Suprapubic skin (tissue), 4 donors: ENCODE results near the gene LRRC3B. TPM values are rescaled to one million over a fixed set of nuclear protein-coding genes. Genes with fewer than 3 reads are reported as not detected.

ENCODE experiments used
- DNase-seq, 2 donors: peaks; one replicate each; pipeline ENCODE4 v3.0.0-alpha.2; 2019; ENCODE audit warnings: low spot score in 2 of 2
- H3K27ac ChIP-seq: fragments of 200-600 bp; sonication (generic); one replicate; pipeline ENCODE4 v1.5.1; 2019
- H3K27me3 ChIP-seq: fragments of 200-600 bp; sonication (generic); one replicate; pipeline ENCODE4 v1.5.1; 2019
- H3K36me3 ChIP-seq: fragments of 200-600 bp; sonication (generic); one replicate; pipeline ENCODE4 v1.5.1; 2019
- H3K4me1 ChIP-seq: fragments of 200-600 bp; sonication (generic); one replicate; pipeline ENCODE4 v1.5.1; 2019
- H3K4me3 ChIP-seq: fragments of 200-600 bp; sonication (generic); one replicate; pipeline ENCODE4 v1.5.1; 2019; ENCODE audit warnings: mild to moderate bottlenecking
- H3K9me3 ChIP-seq: fragments of 200-600 bp; sonication (generic); one replicate; pipeline ENCODE4 v1.5.1; 2019
- EP300 ChIP-seq: sonication (generic); formaldehyde crosslinking; IDR thresholded peaks from one replicate; pipeline ENCODE4 v1.6.1; 2017; ENCODE audit warnings: antibody characterized with exemption
- POLR2A ChIP-seq, 2 donors: fragments of 450-650 bp; IDR thresholded peaks; one replicate each; pipeline ENCODE4 v1.6.1; 2017; ENCODE audit warnings: antibody characterized with exemption in 2 of 2, mild to moderate bottlenecking in 2 of 2, moderate library complexity in 2 of 2
- POLR2AphosphoS5 ChIP-seq, 3 donors: sonication (generic); formaldehyde crosslinking; IDR thresholded peaks; one replicate each; pipeline ENCODE4 v1.6.1; 2017; ENCODE audit warnings: antibody characterized with exemption in 3 of 3
- WGBS: methylation state at CpG from one replicate; pipeline ENCODE4 v1.1.5; 2018; 5-methylcytosine and 5-hydroxymethylcytosine counted together
- total RNA-seq, 4 donors: library from RNA; depleted of rRNA; stranded (reverse); fragments of >200 nt; gene quantifications; one replicate each; pipeline ENCODE4 v1.1.0, GENCODE V29; 2016
- TF ChIP-seq, protein P1 (sequence below), 2 donors: fragments of 200-600 bp in 1 of 2; fragments of 450-650 bp in 1 of 2; sonication (generic) in 1 of 2; IDR thresholded peaks; one replicate each; pipeline ENCODE4 v1.5.1; 2016 to 2019; ENCODE audit warnings: antibody characterized with exemption in 2 of 2, mild to moderate bottlenecking in 1 of 2, moderate library complexity in 1 of 2

Gene LRRC3B, protein sequence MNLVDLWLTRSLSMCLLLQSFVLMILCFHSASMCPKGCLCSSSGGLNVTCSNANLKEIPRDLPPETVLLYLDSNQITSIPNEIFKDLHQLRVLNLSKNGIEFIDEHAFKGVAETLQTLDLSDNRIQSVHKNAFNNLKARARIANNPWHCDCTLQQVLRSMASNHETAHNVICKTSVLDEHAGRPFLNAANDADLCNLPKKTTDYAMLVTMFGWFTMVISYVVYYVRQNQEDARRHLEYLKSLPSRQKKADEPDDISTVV
- total RNA-seq = not detected

DNA sequence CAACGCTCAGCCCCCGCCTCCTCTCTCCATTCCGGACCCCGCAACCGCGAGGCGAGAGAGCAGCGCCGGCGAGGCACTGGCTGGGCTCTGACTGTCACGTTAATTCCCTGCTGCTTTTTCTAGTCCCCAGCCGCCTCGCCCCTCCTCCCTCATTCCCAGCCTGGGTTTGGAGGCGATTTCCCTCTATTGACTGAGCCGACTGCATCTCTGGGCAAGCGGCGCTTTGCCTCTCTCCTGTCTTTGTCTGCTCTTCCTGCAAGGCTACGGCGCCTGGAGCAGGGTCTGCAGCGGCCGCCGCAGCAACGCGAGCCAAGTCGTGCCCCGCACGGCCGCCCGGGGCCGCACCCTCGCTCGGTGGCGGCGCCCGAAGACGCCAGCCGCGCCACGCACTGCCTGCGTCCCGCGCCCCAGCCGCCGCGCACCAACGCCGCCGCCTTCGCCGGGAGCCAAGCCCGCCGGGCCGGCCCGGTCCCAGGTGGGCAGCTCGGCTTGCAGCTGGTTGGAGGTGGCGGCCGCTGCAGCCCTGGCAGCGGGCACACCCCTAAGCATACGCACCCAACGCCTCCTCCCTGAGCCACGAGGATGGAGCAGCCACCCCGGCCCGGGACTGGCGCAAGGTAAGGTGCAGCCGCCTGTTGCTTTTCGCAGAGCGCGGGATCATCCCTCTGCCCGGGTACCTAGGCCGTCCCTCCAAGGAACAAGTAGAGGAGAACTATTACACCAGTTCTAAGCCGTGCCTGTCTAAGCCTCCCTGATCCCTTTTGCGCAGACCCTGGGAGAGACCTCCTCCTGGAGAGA, at the start of gene LRRC3B:
Gene LRRC3B, plus strand, starts transcription at position 152 of the 798 bp plus-strand sequence. CDS start 86,901 bp downstream, outside the sequence.
- DNase-seq = no peak
- WGBS = 2% methylated on average over 21 of the region's 72 CpGs

DNA sequence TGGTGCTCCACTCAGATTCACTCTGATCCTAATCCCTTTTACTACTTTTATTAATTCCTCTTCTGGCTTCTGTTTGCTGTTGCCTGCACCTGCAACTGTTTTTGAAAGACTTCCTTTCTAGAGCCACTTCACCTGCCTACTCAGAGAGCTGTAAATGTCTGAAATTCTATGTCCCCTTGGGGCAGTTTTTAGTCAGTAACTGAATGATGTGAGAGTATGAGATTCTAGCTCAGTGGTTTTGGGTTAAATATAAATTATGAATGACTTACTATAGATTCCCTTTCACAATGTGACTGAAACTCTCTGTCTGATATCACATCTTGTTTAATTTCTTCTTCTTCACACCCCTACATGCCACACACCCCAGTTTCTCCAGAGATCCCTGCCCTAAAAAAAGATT, 47.8 kb upstream of the LRRC3B start:
- Histone ChIP-seq H3K9me3 (no peaks in the 10 kb centered on the region), H3K4me1 (no peaks in the 10 kb centered on the region), H3K4me3 (no peak overlapping the region), H3K27me3 (no peaks in the 10 kb centered on the region), H3K36me3 (no peaks in the 10 kb centered on the region), H3K27ac (no peak overlapping the region)
- TF ChIP-seq EP300 (no peak), POLR2AphosphoS5 (IDR thresholded peaks at IDR 0.05) (no peak), POLR2A (IDR thresholded peaks at IDR 0.05) (no peak)
- TF ChIP-seq, protein P1, sequence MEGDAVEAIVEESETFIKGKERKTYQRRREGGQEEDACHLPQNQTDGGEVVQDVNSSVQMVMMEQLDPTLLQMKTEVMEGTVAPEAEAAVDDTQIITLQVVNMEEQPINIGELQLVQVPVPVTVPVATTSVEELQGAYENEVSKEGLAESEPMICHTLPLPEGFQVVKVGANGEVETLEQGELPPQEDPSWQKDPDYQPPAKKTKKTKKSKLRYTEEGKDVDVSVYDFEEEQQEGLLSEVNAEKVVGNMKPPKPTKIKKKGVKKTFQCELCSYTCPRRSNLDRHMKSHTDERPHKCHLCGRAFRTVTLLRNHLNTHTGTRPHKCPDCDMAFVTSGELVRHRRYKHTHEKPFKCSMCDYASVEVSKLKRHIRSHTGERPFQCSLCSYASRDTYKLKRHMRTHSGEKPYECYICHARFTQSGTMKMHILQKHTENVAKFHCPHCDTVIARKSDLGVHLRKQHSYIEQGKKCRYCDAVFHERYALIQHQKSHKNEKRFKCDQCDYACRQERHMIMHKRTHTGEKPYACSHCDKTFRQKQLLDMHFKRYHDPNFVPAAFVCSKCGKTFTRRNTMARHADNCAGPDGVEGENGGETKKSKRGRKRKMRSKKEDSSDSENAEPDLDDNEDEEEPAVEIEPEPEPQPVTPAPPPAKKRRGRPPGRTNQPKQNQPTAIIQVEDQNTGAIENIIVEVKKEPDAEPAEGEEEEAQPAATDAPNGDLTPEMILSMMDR (IDR thresholded peaks at IDR 0.05) = no peak
- DNase-seq = no peak

More for the DNA sequence above, at the start of gene LRRC3B:
- peaks cover 51% of the 10 kb centered on the region for H3K27me3 ChIP-seq
- no peaks in the 10 kb centered on the region for H3K9me3 ChIP-seq
- TF ChIP-seq POLR2AphosphoS5 (IDR thresholded peaks at IDR 0.05) (no peak), POLR2A (IDR thresholded peaks at IDR 0.05) (no peak), EP300 (no peak)
- TF ChIP-seq, protein P1 (IDR thresholded peaks at IDR 0.05) = no peak
- peaks cover 16% of the 10 kb centered on the region for H3K4me1 ChIP-seq
- peak within 1 kb of the TSS; percentile 40 for H3K4me3 ChIP-seq
- no peak within 1 kb of the TSS for H3K27ac ChIP-seq
- no peaks in the 10 kb centered on the region for H3K36me3 ChIP-seq

DNA sequence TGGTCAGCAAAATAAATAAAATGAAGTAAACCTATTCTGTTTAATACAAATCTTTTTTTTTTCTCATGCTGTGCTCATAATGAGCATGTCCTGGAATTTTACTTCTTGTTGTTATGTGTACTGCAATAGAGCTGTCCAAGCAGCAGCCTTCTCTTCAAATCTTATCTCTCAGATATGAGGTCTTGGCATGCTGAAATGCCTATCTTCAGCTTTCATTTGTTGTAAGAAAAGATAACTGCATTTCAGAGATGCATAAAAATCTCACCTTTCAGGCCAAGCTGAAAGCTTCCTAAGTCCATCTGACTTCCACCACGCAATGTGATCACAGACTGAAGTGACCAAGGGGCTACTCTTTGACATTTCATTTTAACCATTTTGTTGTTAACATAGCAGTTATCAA, 43.5 kb upstream of the LRRC3B start:
- H3K27ac ChIP-seq = no peak overlapping the region
- no peaks in the 10 kb centered on the region for H3K4me1 ChIP-seq
- no peaks in the 10 kb centered on the region for H3K27me3 ChIP-seq
- H3K36me3 ChIP-seq = no peaks in the 10 kb centered on the region
- DNase-seq = no peak
- TF ChIP-seq EP300 = no peak
- no peak for TF ChIP-seq POLR2AphosphoS5 (IDR thresholded peaks at IDR 0.05)
- TF ChIP-seq POLR2A (IDR thresholded peaks at IDR 0.05) = no peak
- TF ChIP-seq, protein P1 (IDR thresholded peaks at IDR 0.05) = no peak
- H3K9me3 ChIP-seq = no peaks in the 10 kb centered on the region
- WGBS = 87% methylated on average over 1 of the region's 1 CpG
- no peak overlapping the region for H3K4me3 ChIP-seq

DNA sequence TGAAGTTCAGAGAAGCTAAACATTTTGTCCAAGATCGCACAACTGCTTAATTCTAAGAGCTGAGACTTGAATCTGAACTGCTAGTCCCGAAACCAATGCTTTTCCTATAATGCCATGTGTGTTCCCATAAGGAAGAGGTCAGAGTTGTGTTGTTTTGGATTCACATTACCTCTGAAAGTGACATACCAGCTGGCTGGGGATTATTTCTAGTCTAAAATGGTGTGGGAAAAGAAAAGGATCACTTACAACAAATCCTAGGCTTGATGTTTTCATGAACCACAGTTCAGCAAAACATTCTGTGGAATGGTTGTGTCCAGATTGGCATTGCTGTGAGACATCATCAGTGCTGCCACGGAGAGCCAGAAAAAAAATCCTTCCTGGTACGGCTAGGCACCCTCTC, 35.0 kb upstream of the LRRC3B start:
- no peaks in the 10 kb centered on the region for H3K36me3 ChIP-seq
- 92% methylated on average over 4 of the region's 4 CpGs for WGBS

DNA sequence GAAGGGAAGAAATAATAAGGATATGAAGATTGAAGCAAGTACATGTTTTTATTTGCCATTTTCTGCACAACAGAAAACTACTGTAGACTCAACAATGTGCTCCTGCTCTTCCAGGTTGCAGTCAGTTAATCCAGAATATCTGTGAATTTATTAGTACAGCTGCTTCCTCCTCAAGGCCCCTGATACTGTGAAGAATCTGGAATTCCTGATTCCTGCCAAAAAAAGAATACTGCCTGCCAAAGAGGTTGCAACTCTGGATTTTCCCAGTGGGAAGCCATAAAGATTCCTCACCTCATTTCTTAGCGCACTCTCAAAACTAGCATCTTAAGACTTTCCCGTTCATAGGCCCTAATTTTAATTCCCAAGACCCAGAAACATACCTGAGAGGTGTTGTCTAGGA, 33.6 kb upstream of the LRRC3B start:
- H3K4me3 ChIP-seq = no peak overlapping the region
- no peak overlapping the region for H3K27ac ChIP-seq
- no peaks in the 10 kb centered on the region for H3K27me3 ChIP-seq
- no peaks in the 10 kb centered on the region for H3K36me3 ChIP-seq
- TF ChIP-seq, protein P1 (IDR thresholded peaks at IDR 0.05) = no peak
- no peak for TF ChIP-seq EP300
- TF ChIP-seq POLR2A (IDR thresholded peaks at IDR 0.05) = no peak
- no peak for TF ChIP-seq POLR2AphosphoS5 (IDR thresholded peaks at IDR 0.05)
- DNase-seq = no peak
- peaks cover 5% of the 10 kb centered on the region for H3K9me3 ChIP-seq
- 70% methylated on average over 2 of the region's 2 CpGs for WGBS
- H3K4me1 ChIP-seq = no peaks in the 10 kb centered on the region

More for the DNA sequence above, 35.0 kb upstream of the LRRC3B start:
- TF ChIP-seq EP300 (no peak), POLR2AphosphoS5 (IDR thresholded peaks at IDR 0.05) (no peak), POLR2A (IDR thresholded peaks at IDR 0.05) (no peak)
- TF ChIP-seq, protein P1 (IDR thresholded peaks at IDR 0.05) = no peak
- DNase-seq = no peak
- no peak overlapping the region for H3K27ac ChIP-seq
- H3K9me3 ChIP-seq = peaks cover 5% of the 10 kb centered on the region
- no peaks in the 10 kb centered on the region for H3K4me1 ChIP-seq
- no peak overlapping the region for H3K4me3 ChIP-seq
- no peaks in the 10 kb centered on the region for H3K27me3 ChIP-seq
